Stimulated activated CD8-positive, alpha-beta memory T cell treated with anti-CD3 and anti-CD28 coated beads, Interleukin-15, amount 100 ng/mL, for 4 hours (primary cell): ENCODE results near the gene ZEB1.
"Not testable (repeated sequence)": the region's sequence is repeated elsewhere in the genome, so short reads cannot be mapped to it uniquely, and the experiment has no call there.

ENCODE experiments used
- DNase-seq, 2 donors: peaks; one replicate each; pipeline ENCODE4 v3.0.0-alpha.2; 2020; ENCODE audit warnings: low read depth in 2 of 2

The ZEB1 gene

DNA sequence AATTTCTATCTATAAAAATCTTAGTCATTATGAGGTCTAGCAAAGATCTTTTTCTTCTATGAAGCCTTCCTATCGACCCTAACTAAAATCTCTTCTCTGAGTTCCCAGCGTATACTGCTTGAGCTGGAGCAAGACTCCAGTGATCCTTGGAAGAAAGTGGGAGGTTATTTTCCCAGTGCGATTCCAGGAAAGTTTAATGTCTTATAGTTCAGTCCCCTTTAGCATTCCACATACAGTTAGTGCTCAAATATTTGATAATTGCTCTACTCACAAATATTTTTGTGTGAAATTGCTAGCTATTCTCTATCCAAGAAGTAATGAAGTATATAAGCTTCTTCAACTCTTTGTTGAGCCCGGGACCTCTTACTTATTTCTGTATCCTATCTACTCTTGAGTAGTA, 47.7 kb downstream of the ZEB1 start:
- no peak for DNase-seq

DNA sequence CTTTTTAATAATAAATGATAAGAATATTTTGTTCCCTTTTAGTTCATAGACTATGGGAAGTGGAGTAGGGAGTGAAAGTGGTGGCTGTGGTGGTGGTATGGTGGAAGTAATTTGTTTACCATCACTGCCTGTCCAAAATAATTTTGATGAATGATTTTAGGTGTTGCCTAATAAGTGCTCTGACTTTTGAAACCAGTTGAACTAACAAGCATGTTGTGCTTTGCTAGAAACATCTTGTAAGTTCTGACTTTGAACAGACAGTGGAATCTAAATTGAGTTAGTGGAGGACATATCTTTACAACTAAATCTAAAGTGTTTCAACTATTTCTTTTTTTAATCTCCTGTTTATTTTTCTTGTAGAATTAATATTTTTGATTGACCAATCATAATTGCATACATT, 49.7 kb downstream of the ZEB1 start:
- DNase-seq, result no peak

DNA sequence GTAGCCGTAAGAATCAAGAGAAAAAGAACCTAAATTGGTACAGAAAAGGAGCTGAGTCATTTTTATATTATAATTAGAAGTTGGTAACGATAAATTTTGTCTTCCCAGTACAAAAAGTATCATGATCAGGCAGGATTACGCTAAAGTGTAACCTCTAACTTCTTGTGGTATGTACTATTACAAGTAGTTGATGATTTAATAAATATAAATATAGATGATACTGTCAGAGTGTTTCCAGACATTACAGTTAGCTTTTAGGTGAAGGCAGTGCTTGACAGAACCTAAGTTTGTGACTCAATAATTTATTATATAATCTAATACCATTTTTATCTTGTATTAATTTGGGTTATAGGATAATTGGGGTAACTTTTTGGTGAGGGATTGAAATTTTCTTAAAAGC, 53.4 kb downstream of the ZEB1 start:
- no peak for DNase-seq

DNA sequence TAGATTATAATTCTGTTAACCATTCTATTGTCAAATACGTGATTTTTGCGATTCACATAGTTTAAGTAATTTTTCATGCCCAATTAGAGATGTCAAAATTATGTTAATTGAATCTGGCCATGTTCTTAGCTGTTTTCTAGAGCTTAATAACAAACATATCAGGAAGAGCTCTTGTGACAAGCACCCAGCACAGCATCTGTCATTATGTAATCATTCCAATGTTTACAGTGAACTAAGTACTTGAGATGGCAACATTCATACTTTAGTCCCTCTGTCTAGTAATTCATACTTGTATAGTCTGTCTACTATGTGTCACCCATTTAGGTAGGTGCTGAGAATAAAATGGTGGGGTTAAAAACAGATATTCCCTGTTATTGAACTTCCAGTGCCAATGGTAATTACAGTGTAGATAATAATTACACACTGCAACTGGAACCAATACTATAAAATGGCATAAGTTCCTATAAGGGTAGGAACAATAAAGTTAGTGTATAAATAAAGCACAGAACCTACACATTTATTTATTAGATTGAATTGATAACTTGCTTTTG, 55.2 kb downstream of the ZEB1 start:
- no peak for DNase-seq

- no peak for DNase-seq
These were observed 62.2 kb downstream of the ZEB1 start for GRCh38 chr10:31381171-31381570.

- no peak for DNase-seq
These were observed 62.8 kb downstream of the ZEB1 start for GRCh38 chr10:31381766-31382316.

- no peak for DNase-seq
These were observed 65.0 kb downstream of the ZEB1 start for GRCh38 chr10:31383810-31384588.

DNA sequence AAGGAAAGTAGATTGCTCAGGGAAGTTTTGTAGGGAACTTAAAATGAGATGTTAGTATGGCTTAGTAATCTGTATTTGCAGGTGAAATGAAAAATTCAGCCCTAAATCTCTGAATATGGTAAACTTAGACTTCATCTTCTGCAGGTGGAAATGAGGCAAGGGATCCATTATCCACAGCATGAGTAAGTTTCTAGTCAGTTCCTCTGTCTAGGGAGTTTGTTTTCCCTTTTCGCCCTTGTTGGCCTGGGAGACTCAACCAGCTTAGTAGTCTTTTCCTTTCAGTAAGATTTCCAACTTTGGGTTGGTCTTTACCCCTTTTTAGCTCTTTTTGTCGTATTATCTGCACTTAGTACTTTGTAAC, 65.6 kb downstream of the ZEB1 start:
- no peak for DNase-seq

- no peak for DNase-seq
These were observed 71.8 kb downstream of the ZEB1 start for GRCh38 chr10:31390804-31391203.

- no peak for DNase-seq
These were observed 74.8 kb downstream of the ZEB1 start for GRCh38 chr10:31393844-31394243.

GRCh38 chr10:31395695-31396094, 76.7 kb downstream of the ZEB1 start:
- no peak for DNase-seq

- DNase-seq, result no peak
These were observed 77.4 kb downstream of the ZEB1 start for GRCh38 chr10:31396376-31396775.

- DNase-seq, result no peak
These were observed 78.8 kb downstream of the ZEB1 start for GRCh38 chr10:31397852-31398251.

GRCh38 chr10:31399171-31399570, 80.2 kb downstream of the ZEB1 start:
- no peak for DNase-seq

DNA sequence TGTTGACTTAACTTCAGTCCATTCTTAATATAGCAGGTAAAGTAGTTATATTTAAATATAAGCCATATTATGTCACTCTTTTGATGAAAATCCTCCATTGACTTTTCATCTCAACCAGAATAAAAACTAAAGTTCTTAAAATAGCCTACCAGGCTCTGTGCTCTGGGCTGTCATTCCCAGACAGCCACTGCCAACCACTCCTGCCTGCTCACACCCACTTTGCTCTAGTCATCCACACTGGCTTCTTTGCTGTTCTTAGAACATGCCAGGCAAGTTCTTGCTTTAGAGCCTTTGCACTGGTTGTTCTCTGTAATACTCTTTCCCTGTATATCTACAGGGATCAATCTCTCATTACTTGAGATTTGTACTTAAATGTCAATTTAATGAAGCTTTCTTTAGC, 80.6 kb downstream of the ZEB1 start:
- DNase-seq, result no peak

DNA sequence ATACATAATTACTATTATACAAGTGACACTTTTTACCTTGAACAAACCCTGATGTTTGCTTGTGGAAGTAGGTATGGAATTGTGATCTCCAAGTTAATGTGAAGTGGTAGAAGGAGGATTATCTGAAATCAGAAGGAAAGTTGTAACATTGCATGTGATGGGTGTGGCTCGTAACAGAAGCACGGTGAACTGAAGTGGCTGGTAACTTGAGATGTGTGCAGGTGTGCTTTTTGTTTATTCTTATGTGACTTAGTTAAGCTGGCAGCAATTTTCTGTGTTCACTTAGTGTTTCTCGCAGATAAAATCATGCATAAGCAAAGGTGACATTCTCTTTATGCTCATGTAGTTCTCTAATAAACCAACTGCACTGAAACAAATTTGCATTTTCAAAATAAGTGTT, 82.3 kb downstream of the ZEB1 start:
- no peak for DNase-seq

GRCh38 chr10:31404640-31405039, 85.6 kb downstream of the ZEB1 start:
- DNase-seq, result no peak

- DNase-seq, result not testable (repeated sequence)
These were observed 86.8 kb downstream of the ZEB1 start for GRCh38 chr10:31405829-31406228.

GRCh38 chr10:31412397-31412796, 93.4 kb downstream of the ZEB1 start:
- DNase-seq, result not testable (repeated sequence)

GRCh38 chr10:31413325-31413724, 94.3 kb downstream of the ZEB1 start:
- DNase-seq, result no peak

GRCh38 chr10:31418481-31418880, 99.5 kb downstream of the ZEB1 start:
- DNase-seq, result no peak

DNA sequence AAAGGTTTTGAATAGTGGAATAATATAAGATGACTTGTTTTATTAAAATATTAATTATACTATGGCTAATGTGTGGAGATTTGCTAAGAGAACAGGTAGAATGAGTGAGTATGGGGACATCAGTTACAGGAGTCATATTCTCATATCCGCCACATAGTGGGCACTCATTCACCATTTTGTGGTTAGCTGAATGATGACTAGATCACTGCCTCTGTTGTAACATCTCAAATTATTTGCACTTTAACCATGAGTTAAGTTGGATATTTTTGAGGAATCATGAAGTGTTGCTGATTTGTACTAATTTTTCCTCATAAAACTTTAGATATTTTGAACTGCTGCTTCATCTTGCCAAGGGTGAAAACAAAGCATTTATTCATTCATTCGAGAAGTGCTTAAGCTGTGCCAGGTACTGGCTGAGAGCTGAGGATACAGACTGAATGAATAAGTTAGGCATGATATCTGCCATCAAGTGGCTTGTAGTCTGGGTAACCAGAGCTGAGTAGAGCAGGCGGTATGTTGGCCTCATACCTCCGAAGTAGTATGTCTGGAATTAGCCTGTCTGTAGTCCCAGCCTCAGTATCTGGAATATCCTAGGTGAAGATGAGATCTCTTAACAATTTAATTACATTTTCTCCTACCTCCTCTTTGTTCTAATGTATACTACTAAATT, 100.5 kb downstream of the ZEB1 start:
- DNase-seq, result no peak

DNA sequence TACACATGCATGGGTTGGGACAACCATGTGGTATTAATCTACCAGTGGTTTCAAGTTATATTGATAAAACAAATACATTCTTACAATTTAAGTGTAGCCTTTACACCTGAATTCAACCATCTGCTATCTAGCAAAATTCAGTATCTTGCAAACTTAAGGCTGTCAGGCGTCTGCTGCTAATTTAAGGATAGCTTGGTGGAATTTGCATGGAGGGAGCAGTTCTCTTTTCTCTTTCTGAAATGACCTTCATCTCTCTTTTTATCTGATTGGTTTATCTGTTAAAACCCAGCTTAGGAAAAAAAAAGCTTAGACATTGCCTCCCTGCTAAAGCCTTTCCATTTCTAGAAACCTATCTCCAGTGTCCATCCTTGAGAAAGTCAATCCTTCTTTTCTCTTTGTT, 102.3 kb downstream of the ZEB1 start:
- no peak for DNase-seq
